NCI-H460 (cell line): ENCODE measurements around the gene LANCL2. TPM values are rescaled to one million over a fixed set of nuclear protein-coding genes. Genes with fewer than 3 reads are reported as not detected.

Experiments
- total RNA-seq: library from RNA; depleted of rRNA; stranded (reverse); fragments of >200 nt; shearing (Covaris generic); gene quantifications from 2 replicates; pipeline ENCODE4 v1.2.3, GENCODE V29; 2014; rRNA removed

The LANCL2 gene
- total RNA-seq, 1 experiment from 2014 or later: 4.6 TPM

Other genes with a start within 250 kb of the LANCL2 start
- gene VOPP1, start 207.2 kb downstream of the LANCL2 start, total RNA-seq: 10.4 and 13.3 TPM in 2 replicates